ENCODE data around the gene CD207. TPM values are rescaled to one million over a fixed set of nuclear protein-coding genes. Genes with fewer than 3 reads are reported as not detected.

Gene CD207
- total and polyA plus RNA-seq, 2 of the 8 experiments (the other 6 are each of a cell fraction or from before 2014, with no cell fraction given), result not detected

- H3K36me3 ChIP-seq (ENCODE audit: control insufficient read depth in 2 of 4, insufficient read depth in 4 of 4, low read length in 3 of 4), result no peaks in the 10 kb centered on the region
- H3K4me1 ChIP-seq (replicated peaks in 1 of 4; ENCODE audit: control insufficient read depth in 3 of 4, insufficient read depth in 4 of 4, low read length in 3 of 4), result no peaks in the 10 kb centered on the region
- no peak overlapping the region for H2AK5ac ChIP-seq (ENCODE audit: low read depth, low read length)
- no peak overlapping the region for H2BK120ac ChIP-seq (replicated peaks; ENCODE audit: low read depth, low read length)
- no peak overlapping the region for H4K8ac ChIP-seq (ENCODE audit: extremely low read depth, insufficient read depth, low read length)
- no peak overlapping the region for H3K27ac ChIP-seq (ENCODE audit: low read depth, low read length)
- H2BK5ac ChIP-seq (ENCODE audit: low read depth, low read length), result no peak overlapping the region
- no peak overlapping the region for H2AFZ ChIP-seq (ENCODE audit: low read length)
- WGBS, 2 experiments (ENCODE audit: extremely low coverage in 1 of 2, insufficient coverage in 1 of 2, insufficient read length in 1 of 2, insufficient replicate concordance in 2 of 2, low coverage in 1 of 2, low lambda C conversion rate in 2 of 2, missing lambda C conversion rate in 1 of 2), result 89% methylated on average over 1 of the region's 1 CpG; no CpG with 5 or more reads in 1 of the 2 experiments
- FAIRE-seq (no peak), DNase-seq (ENCODE audit: low read depth in 1 of 2, low spot score in 2 of 2) (no peak)
- H3K79me2 ChIP-seq (ENCODE audit: control insufficient read depth in 1 of 2, insufficient read depth in 2 of 2, low read length in 2 of 2), result no peaks in the 10 kb centered on the region
- H2BK20ac ChIP-seq (ENCODE audit: low read length), result no peak overlapping the region
- no peak overlapping the region for H3K4ac ChIP-seq (replicated peaks; ENCODE audit: insufficient read length, low read depth, low read length)
- CTCF ChIA-PET (ENCODE audit: partially characterized antibody), result interaction anchor here (0.7 to 1.9 kb wide), 11 partner anchors 9 to 113 kb away, joined by 3 to 8 read pairs (median 4); no protein-coding TSS in a partner anchor
- H2BK12ac ChIP-seq (ENCODE audit: low read depth, low read length), result no peak overlapping the region
- H3K79me1 ChIP-seq (ENCODE audit: low read depth, low read length), result no peaks in the 10 kb centered on the region
- H2BK15ac ChIP-seq (ENCODE audit: low read length), result no peak overlapping the region
- no peaks in the 10 kb centered on the region for H3K9me3 ChIP-seq (ENCODE audit: insufficient read depth in 2 of 2, low read depth in 1 of 2, low read length in 1 of 2)
- H3K27me3 ChIP-seq (replicated peaks in 1 of 4; ENCODE audit: control insufficient read depth in 3 of 4, extremely low read depth in 1 of 4, insufficient read depth in 3 of 4, low read length in 3 of 4), result no peaks in the 10 kb centered on the region
- H3K23ac ChIP-seq (ENCODE audit: insufficient read length), result no peak overlapping the region
- H3K14ac ChIP-seq (ENCODE audit: insufficient read length), result no peak overlapping the region
- TF ChIP-seq BACH1 (IDR thresholded peaks at IDR 0.05; ENCODE audit: low read length), result no peak
- no peak overlapping the region for H4K5ac ChIP-seq (ENCODE audit: insufficient read length, low read depth, low read length)
- no peak overlapping the region for H3K4me2 ChIP-seq (ENCODE audit: insufficient read depth in 1 of 2, low read depth in 2 of 2, low read length in 2 of 2)
- no peak overlapping the region for H3K18ac ChIP-seq (ENCODE audit: extremely low read depth, low read length)
- no peaks in the 10 kb centered on the region for H3K23me2 ChIP-seq (ENCODE audit: low read depth, low read length)
- no peak overlapping the region for H3K4me3 ChIP-seq (ENCODE audit: extremely low read depth in 1 of 4, insufficient read depth in 2 of 4, low read depth in 3 of 4, low read length in 4 of 4)
- H3K9ac ChIP-seq (replicated peaks in 1 of 4; ENCODE audit: extremely low read depth in 1 of 4, low read depth in 3 of 4, low read length in 3 of 4), result no peak overlapping the region
- POLR2A ChIA-PET (ENCODE audit: partially characterized antibody), result no interaction called here
- no peak overlapping the region for H4K91ac ChIP-seq (replicated peaks; ENCODE audit: insufficient read length, low read length)
- H4K20me1 ChIP-seq (replicated peaks in 1 of 2; ENCODE audit: control insufficient read depth in 1 of 2, insufficient read depth in 2 of 2, low read length in 2 of 2), result no peaks in the 10 kb centered on the region
- no peak overlapping the region for H3K56ac ChIP-seq (replicated peaks; ENCODE audit: insufficient read length, low read depth, low read length)
These were observed 17.2 kb upstream of the CD207 start for GRCh38 chr2:70852824-70853223.

All from H1 (cell line).